GM18520 (cell line): ENCODE results near the gene CDH12.
"Not testable (repeated sequence)": the region's sequence is repeated elsewhere in the genome, so short reads cannot be mapped to it uniquely, and the experiment has no call there.

Source experiments
- ATAC-seq: cut with Tn5 transposase; IDR thresholded peaks from one replicate; pipeline ENCODE4 v1.9.1; 2021; ENCODE audit not compliant: unreplicated experiment

The CDH12 gene

DNA sequence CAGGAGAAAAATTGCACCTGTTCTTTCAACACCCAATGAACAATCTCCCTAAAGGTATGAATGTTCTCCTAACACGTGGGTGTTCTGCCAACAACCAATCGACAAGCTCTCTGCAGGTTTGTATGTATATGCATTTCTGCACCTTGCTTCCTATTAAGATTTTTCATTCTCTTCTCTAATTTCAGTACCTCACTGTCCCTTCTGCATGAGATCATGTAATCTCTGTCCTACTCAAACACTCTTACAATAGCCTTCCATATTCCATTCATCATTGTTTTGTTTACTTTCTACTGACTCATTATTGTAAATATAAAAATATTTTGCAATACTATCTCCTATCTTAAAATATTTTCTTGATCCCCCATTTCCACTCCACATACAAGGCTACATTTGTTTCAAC, 382.0 kb downstream of the CDH12 start:
- no peak for ATAC-seq

DNA sequence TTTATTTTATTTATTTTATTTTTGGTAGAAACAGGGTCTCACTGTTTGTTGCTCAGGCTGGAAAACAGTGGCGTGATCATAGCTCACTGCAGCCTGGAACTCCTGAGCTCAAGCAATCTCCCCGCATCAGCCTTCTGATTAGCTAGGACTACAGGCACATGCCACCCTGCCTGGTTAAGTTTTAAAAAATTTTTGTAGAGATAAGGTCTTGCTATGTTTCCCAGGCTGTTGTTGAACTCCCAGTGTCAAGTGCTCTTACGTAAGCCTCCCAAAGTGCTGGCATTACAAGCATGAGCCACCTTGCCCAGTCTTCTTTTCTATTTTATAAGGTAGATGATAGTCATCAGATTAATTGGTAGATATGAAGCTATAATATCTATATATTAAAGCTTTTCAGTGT, 382.7 kb downstream of the CDH12 start:
- no peak for ATAC-seq

DNA sequence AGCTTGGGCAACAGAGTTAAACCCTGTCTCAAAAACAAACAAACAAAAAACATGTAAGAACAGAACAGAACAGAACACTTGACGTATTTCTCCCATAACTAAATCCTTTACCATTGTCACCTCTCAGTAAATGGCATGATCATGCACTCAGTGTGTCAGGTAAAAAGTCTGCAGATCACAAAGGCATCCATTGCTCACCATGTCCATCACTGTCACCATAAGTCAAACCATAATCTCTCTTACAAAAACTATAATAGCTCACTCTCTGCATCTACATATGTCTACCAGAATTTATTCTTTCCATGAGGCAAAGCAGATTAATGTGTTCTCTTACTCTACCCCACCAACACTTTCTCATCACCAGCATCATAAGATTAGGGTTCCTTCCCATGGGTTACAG, 387.5 kb downstream of the CDH12 start:
- no peak for ATAC-seq

DNA sequence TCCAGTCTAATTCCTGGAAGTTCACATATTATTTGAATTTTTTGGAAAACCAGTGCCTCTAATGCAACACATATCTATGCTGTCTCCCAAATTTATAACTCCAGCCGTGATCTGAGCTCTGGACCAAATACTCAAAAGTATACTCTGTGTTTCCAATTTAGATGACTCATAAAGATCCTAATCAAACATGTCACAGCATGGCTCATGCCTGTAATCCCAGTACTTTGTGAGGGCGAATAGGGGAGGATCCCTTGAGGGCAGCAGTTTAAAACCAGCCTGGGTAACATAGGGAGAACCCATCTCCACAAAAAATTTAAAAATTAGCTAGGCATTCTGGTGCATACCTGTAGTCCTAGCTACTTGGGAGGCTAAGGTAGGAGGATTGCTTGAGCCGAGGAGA, 388.0 kb downstream of the CDH12 start:
- ATAC-seq = no peak

DNA sequence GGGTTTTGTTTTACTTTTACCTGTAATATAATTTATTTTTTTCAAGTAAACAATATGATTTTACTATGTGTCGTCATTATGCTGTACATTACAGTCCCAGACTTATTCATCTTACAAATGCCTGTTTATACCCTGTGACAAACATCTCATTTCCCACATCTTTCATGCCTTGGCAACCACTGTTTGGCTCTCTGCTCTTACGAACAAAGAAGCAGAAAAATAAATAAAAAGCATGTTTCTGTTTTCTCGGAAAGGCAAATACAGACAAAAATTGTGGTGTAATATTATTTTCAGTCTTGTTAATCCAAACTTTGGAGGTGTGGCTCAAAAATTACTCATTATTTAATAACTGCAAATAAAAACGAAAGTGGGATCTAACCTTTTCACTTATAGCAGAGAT, 393.0 kb downstream of the CDH12 start:
- no peak for ATAC-seq

DNA sequence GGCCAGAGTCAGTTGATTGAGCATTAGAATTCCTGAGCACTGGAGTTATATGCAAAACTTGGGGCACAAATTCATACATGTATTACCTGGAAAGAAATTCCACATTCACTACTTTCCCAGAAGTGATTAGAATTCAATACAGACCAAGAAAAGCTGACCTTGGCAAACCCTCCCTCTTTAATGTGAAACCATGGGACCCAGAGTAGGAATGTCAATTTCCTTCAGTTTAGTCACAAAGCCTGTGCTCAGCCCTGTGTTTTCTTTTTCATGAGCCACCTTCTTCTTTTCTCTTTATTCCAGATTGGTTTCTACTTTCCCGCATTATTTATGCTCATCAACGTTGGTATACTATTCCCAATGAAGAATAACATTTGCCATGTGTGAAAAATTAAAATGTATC, 420.2 kb downstream of the CDH12 start:
- ATAC-seq = no peak

DNA sequence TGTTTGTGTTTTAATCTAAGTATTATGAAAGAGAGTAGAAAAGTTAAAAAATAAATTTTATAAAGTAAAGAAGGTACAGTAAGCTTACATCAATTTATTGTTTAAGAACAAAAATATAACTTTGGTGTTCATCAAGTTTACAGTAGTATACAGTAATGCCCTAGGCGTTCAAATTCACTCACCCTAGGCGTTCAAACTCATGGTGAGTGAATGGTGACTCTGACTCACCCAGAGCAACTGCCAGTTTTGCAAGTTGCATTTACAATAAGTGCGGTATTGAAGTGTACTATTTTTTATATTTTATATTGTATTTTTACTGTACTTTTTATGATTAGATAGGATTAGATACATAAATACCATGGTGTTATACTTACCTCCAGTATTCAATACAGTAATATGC, 421.3 kb downstream of the CDH12 start:
- no peak for ATAC-seq

DNA sequence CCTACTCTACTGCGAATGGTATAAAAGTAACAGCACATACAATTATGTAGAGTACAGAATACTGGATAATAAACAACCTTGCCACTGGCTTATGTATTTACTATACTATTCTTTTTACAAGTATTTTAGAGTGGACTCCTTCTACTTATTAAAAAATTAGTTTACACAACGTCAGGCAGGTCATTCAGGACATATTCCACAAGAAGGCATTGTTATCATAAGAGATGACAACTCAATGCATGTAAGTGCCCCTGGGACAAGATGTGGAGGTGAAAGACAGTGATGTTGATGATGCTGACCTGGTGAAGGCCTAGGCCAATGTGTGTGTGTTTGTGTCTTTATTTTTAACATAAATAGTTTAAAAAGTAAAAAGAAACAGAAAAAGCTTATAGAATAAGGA, 421.7 kb downstream of the CDH12 start:
- ATAC-seq = no peak

DNA sequence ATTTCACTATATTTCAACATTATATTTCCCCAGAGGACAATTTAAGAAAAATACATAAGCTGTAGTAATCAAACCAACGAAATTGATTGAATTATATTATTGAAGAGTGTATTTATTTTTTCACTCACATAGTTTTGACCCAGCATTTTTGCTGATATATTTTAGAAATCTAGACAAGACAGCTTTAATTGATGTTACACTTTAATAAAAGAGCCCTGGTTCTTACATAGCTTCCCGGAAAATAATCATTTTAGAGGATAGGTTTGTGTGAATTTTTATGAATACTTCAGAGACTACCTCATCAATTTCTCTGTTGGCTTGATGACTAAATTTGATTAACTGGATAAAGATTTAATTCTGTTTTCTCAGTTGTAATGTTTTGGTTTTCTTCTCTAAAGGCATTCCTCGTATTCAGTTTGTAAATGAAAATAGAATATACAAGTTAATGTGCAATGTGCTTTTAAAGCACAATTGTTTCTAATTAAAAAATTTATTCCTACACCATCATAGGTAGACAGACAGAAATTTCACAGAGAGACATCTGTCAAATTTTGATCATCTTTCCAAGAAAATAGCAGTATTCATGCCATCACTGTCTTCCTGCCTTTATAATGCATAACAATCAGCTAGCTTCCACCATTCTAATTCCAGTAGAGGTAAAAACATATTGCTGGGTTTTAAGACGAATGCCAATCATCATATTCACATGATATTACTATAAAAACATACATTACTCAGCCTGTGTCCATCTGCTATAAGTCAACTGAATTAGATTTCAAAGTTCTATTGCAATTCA, 441.4 kb downstream of the CDH12 start:
- ATAC-seq = no peak

DNA sequence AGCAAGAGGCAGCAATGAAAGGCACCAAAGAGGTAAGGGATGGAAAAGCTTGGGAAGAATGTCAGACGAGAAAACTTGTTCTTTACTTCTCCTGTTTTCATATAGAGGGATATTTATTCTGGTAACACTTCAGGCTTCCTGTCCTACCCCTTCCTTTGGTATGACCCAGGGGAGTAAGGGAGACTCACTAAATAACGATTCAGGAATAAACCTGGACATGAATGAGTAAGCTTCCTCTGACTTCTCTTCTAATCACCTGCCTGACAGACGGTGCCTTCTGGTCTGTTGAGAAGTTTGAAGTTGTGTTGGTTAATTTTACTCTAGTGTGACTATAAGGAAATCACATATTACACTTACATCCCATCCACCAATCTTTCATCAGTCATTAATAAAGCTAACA, 461.2 kb downstream of the CDH12 start:
- no peak for ATAC-seq

DNA sequence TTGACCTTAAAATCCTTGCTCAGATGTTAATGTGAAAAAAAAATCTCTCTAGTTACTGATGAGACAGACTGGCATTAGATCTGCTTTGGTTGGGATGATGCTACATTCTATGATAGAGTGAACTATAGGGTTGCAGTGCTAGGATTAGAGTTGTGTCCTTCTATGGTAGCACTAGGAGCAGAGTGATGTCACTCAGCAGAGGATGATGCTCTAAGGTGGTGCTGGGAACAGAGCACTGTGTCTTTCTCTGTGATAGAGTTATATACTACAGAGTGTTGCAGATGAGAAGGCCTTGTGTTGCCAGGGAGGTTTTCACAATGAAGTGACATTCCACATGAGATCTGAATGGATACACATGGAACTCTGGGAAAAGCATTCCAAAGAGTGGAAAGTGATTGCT, 462.3 kb downstream of the CDH12 start:
- ATAC-seq = no peak

DNA sequence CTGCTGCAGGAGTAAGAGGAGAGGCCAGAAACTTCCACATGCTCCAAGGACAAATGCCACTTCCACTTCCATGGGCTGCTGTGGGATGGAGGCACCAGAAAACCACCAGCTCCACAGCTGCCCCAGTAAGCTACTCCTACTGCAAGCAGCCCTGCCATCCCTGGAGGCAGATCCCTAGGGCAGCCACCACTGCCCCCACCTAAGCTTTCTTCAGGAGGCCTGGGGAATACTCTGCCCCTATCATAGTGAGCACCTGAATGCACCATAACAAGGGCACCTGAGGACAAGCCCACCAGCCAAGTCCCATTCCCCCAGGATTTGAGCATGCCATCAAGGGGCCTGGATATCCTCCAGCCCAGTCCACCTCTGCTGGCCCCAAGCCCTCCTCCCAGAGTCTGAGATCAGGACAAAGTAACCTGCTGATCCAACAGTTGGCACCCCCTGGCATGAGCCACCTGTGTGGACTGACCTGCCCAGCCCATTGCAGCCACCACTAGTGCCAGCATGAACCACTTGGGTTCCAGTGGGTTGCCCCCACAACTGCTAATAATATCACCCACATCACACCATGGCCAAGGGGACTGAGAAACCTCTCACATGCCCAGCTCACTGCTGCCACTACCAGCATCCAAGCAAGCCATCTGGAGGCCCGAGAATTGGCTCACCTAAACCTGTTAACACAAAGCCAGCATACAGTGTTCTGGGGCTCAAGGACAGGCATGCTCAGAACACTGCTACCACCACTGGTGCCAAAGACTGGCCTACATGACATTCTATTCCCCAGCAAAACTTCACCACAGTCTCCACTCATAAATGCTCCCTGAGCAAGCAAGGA, 480.1 kb downstream of the CDH12 start:
- ATAC-seq = no peak

DNA sequence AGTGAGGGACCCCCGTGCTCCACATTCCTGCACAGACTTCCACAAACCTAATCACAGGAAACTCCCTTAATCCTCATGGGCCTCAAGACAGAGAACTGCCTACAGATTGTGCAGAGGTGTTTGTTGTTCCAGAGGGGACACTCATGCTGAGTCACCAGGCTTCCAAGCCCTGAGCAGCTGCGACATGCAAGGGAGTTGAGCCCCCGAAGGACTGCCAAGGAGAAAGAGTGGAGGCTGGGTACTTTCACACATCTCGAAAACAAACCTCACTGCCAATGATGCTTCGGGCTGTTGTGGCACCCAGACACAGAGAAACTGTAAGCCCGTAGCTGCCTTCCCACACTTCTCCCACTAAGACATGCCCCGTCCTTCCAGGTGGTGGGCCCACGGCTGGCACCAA, 480.8 kb downstream of the CDH12 start:
- no peak for ATAC-seq

DNA sequence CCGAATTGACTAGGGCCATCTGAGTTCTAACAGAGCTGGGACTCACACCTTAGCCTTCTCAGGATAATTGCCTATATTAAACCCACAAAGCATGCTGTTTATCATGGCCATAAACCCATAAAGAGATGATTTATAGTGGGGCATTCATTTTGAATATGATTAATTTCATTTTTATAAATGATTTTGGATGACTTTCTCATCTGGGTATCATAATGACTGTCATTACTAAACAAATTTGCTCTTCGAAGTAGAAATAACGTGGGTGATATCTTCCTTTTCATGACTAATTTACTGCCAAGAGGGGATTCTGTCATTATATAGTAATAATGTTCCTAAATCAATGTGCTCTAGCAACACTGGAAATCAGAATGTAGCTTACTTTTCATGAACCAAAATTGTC, 498.2 kb downstream of the CDH12 start:
- ATAC-seq = no peak

DNA sequence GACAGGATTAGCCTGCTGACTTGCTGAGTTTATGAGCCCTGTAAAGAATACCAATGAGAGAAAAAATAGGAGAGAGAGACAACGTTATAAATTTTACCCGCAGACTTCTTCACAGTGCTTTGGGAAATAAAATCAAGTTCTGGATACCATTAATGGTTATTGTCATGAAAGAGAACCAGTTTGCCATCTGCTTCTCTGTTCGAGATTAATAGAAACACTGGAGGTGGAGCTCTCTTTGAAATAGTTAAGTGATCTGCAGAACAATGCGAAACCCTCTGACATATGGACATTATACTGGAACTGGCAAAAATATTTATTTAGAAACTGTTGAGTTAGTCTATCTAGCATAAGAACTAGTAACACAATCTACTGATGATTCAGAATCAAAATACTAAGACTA, 500.7 kb downstream of the CDH12 start:
- no peak for ATAC-seq

DNA sequence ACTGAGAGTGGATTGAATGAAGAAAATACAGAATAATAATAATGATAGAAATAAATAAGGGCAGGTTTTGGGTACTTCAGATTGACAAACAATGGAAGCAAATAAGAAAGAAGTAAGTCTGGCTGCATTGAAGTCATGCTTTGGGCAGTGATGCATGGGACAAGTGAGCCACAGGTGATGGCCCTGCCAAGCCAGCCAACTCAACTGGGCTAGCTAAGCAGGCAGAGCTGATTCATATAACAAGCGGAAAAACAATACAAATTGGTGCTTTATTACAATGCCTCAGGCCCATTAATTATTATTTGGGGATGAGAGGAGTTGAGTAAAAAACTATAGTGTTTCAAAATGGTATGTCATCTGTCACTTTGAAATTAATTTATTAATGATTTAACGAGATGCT, 502.0 kb downstream of the CDH12 start:
- no peak for ATAC-seq

DNA sequence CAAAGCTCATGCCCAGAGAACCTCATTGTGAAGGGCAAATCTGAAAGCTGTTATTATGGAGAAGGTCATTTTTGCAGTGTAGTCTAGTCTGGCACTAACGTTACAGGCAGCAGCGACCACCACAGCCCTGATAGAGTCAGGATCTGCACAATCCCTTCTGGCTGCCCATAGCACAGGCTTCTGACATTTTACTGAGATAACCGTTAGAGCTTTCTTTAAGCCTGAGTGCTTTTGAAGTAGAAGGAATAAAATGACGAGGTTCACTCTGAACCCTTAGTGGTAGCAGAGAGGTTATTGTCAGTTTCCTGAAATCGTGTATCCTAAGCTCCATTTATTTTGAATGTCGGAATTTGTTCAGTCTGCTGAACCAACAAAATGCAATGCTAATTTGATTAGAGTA, 505.1 kb downstream of the CDH12 start:
- ATAC-seq = no peak

DNA sequence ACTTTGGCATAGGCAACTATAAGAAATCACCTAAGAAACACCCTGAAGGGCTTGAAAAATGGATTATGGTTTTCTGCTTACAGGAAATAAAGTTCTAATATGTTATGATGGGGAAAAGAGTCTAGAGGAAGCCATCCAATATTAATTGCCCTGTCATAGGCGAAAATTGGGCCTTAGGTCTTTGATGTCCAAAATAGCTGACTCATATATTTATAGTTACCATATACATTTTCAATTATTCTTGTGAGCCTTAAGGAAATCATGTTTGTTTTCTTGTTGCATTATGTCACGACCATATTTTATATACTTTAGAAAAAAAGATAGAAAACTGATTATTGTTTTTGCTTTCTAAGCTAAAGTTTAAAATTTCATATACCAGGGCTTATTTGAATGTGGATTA, 509.1 kb downstream of the CDH12 start:
- no peak for ATAC-seq

DNA sequence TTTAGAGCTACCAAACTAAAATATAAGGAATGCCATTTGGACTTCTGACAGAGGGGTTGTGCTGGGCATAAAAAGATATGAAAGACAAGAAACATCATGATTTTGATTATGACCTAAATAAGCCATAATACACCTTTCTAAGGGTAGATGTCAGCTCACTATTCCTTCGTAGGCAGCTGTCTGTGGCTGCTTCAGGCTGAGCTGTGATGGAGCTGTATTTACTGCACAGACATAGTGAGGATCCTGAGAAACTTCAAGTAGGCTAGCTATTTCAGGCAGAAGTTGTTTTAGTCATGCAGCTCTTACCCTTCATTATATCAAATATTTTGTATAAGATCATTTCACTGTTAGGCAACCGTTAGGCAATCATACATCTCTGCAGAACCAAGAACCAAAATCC, 511.7 kb downstream of the CDH12 start:
- ATAC-seq = no peak

DNA sequence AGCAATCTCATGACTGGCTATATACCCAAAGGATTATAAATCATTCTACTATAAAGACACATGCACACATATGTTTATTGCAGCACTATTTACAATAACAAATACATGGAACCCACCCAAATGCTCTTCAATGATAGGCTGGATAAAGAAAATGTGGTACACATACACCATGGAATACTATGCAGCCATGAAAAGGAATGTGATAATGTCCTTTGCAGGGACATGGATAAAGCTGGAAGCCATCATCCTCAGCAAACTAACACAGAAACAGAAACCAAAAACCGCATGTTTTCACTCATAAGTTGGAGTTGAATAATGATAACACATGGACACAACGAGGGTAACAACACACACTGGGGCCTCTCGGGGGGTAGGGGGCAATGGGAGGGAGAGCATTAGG, 520.2 kb downstream of the CDH12 start:
- not testable (repeated sequence) for ATAC-seq

DNA sequence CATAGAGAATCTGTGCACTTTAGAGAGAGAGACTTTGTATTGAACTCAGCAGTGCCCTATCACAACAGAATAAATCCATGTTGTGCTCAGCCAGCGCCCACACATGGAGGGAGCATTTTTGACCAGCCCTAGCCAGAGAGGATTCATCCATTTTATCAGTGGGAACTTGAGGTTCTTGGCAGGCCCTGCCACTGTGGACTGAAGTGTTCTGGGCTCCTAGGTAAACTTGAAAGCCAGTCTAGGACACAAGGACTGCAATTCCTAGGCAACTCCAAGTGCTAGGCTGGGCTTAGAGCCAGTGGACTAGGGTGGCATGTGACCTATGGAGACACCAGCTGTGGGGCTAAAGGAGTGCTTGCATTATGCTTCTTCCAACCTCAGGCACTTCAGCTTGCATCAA, 523.5 kb downstream of the CDH12 start:
- no peak for ATAC-seq

DNA sequence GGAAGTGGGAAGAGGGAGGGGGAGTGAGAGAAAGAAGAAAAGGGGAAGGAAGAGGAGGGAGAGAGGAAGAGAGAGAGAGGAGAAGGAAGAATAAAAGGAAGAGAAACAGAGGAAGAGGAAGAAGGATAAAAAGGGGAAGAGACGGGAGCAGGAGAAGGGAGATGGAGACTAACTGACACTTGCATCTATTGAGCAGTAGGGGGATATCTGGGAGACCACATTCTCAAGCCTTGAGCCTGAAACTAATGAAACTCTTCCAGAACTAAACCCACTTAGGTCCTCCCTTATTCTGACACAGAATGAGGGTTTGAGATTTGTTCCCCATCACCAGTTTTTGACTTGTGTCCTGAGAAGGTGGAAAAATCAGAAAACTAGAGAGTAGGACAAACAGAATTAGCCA, 533.3 kb downstream of the CDH12 start:
- ATAC-seq = no peak

DNA sequence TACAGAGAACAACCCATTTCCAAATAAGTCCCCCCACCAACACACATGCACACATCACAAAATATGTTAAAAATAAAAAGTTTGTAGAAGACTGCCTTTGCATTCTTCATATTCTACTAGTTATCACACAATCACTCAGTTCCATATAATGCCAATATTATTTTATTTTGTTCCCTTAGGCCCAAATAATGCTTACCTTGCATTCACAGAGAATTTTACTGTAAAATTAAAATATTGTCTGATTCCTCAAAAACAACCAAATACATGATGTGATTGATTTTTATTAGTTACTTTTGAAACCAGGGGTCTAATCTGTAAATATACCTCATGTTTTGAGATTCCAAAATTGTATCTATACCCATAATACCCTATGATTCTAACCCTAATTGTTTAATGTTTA, 536.9 kb downstream of the CDH12 start:
- ATAC-seq = no peak
